Psoas muscle (tissue), 8 donors: ENCODE measurements around the gene LMNTD2. TPM values are rescaled to one million over a fixed set of nuclear protein-coding genes. Genes with fewer than 3 reads are reported as not detected.

Source experiments
- ATAC-seq, 4 donors: fragments of 200-7000 bp; cut with Tn5 transposase; one replicate each; pipeline ENCODE4 v1.9.1; 2020; ENCODE audit warnings: moderate library complexity in 3 of 4, mild to moderate bottlenecking in 2 of 4
- DNase-seq, 2 donors: peaks; one replicate each; pipeline ENCODE4 v3.0.0-alpha.2; 2020
- H3K27ac ChIP-seq: fragments of 200-600 bp; one replicate; pipeline ENCODE4 v1.8.0; 2022
- H3K27me3 ChIP-seq, 3 donors: fragments of 200-600 bp in 1 of 3; one replicate each; pipeline versions ENCODE4 v1.6.1 to v1.8.0; 2013 to 2022; ENCODE audit warnings: low read length in 2 of 3, mild to moderate bottlenecking in 2 of 3, moderate library complexity in 1 of 3; ENCODE audit not compliant: insufficient read depth in 3 of 3
- H3K36me3 ChIP-seq, 2 donors: fragments of 200-600 bp in 1 of 2; one replicate each; pipeline versions ENCODE4 v1.6.1 to v1.8.0; 2013 to 2022; ENCODE audit warnings: low read depth in 1 of 2, mild to moderate bottlenecking in 1 of 2, moderate library complexity in 1 of 2; ENCODE audit not compliant: insufficient read depth in 1 of 2
- H3K4me1 ChIP-seq: fragments of 200-600 bp; one replicate; pipeline ENCODE4 v1.8.0; 2022
- H3K4me3 ChIP-seq: fragments of 200-600 bp; one replicate; pipeline ENCODE4 v1.8.0; 2022; ENCODE audit warnings: mild to moderate bottlenecking
- H3K9me3 ChIP-seq: fragments of 200-600 bp; one replicate; pipeline ENCODE4 v1.8.0; 2022
- WGBS, 3 donors: extraction: QIAGEN DNeasy Blood & Tissue Kit; methylation state at CpG; one replicate each; pipeline versions ENCODE4 v1.1.6 to v1.1.7; 2013; 5-methylcytosine and 5-hydroxymethylcytosine counted together
- intact Hi-C, 2 donors: fragments of 100-400 bp; cut with DNase I; formaldehyde crosslinking; loops; one replicate each; pipeline versions ENCODE4 v1.11.0 to v1.14.2; 2022
- polyA plus RNA-seq, 3 donors: library from polyadenylated mRNA; stranded (reverse); fragments of 200-250 nt; gene quantifications; one replicate each; pipeline ENCODE4 v1.2.3, GENCODE V29; 2013
- total RNA-seq, 4 donors: library from RNA; stranded (reverse); fragmentation: NEBNext Ultra II Directional in 2 of 4; extraction: Animal tissue kit (Norgen Biotek cat#: 25700) in 2 of 4; gene quantifications; one replicate each; pipeline versions ENCODE4 v1.2.1 to v1.2.4, GENCODE V29; 2021 to 2023
- TF ChIP-seq, protein P1 (sequence below): fragments of 200-600 bp; IDR thresholded peaks from one replicate; pipeline ENCODE4 v1.8.0; 2022; ENCODE audit warnings: antibody characterized with exemption
- donor health status: healthy with polysubstance abuse.
- donor health status: DM: no; HTN: no; CAD: no; lungs with moderate emphysema.
- donor health status: Bipolar disorder and iron deficiency.
- donor health status: healthy.
- donor health status: DM: yes; HTN: yes; CAD: no.
- donor health status: DM: no; HTN: no; CAD: no.
- donor health status: DM: no; HTN: no; CAD: no.
- donor health status: DM: yes; HTN: yes; CAD: no.

The LMNTD2 gene
- total and polyA plus RNA-seq, 7 donors: 0.04 to 0.27 (median 0.12) TPM; not detected in 2

DNA sequence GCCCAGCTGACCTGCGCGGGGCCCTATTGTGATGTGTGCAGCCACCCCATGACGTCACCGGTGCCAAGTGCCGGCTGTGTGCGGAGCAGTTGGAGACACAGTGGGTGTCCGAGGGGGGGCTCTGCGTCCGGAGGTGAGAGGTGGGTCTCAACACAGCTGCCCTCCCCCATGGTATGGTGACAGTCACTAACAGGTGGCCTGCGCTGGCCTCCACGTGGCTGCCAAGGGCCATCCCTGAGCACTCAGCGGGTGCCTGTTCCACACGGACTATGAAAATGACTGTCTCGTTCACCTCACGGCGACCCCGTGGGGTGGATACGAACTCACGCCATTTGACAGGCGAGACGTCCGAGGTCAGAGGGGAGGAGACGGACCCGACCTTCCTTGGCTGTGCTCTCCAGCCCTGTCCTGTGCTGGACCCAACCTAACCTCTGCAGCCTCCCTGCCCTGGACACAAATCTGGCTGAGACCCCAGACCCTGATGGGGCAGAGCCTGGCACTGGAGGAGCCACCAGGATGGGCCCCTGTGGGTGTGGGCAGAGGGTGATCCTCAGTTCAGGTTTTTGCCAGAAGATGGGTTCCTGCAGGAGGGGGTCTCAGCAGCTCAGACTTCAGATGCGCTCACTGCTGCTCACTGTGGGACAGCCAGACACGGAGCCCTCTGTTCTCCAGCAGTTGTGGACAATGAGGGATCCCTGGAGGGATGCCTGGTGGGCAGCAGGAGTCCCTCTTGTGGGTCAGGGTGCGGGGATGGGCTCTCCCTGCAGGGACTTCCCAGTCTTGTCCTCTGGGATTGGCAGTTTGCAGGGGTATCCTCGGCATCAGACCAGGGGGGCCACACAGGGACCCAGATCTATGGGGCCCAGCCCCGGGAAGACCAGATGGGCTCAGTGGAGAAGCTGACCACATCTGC is 31.5 kb downstream of the LMNTD2 start:
- Histone ChIP-seq H3K36me3 (peaks cover 0 to 29% of the 10 kb centered on the region in 2 donors), H3K4me3 (peak overlapping the region; percentile 15), H3K27me3 (no peaks in the 10 kb centered on the region), H3K9me3 (no peaks in the 10 kb centered on the region), H3K27ac (peak overlapping the region; percentile 15), H3K4me1 (peaks cover 23% of the 10 kb centered on the region)
- ATAC-seq: peak; percentile 59 to 79 (median 74)
- TF ChIP-seq, protein P1, sequence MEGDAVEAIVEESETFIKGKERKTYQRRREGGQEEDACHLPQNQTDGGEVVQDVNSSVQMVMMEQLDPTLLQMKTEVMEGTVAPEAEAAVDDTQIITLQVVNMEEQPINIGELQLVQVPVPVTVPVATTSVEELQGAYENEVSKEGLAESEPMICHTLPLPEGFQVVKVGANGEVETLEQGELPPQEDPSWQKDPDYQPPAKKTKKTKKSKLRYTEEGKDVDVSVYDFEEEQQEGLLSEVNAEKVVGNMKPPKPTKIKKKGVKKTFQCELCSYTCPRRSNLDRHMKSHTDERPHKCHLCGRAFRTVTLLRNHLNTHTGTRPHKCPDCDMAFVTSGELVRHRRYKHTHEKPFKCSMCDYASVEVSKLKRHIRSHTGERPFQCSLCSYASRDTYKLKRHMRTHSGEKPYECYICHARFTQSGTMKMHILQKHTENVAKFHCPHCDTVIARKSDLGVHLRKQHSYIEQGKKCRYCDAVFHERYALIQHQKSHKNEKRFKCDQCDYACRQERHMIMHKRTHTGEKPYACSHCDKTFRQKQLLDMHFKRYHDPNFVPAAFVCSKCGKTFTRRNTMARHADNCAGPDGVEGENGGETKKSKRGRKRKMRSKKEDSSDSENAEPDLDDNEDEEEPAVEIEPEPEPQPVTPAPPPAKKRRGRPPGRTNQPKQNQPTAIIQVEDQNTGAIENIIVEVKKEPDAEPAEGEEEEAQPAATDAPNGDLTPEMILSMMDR: no peak
- 22 to 42% (median 30%) methylated on average over 28 to 29 of the region's 29 CpGs for WGBS, 3 donors
- DNase-seq: peak in 1 of 2 donors; percentile 62
- intact Hi-C loops: no loop called here

DNA sequence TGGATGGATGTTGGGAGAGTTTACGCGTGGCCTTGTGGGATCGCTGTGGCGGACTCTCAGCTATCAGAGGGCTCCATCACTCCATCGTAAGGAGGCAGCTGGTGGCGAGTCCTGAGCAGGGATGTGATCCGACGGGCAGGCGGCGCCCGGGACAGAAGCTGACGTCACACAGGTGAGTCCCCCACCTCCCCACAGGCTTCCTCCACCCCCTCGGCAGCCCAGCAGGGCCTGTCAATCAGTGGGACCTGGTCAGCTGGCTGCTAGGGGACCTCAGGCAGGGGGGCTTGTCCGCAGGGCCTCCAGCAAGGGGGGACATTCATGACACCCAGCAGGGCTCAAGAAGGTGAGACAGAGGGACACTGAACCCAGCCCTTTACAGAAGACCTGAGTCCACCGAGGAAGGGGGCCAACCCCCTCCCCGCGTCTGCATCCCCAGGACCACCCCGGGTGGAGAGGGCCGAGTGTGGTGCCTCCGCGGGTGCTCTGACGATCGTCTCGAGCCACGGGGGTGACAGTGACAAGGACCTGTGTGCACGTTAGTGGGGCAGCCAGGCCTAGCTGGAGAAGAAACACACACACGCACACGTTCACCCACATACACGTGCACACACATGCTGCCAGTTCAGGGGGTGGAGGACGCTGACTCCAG is 32.2 kb downstream of the LMNTD2 start:
- peak in 1 of 2 donors; percentile 57 for DNase-seq
- H3K27ac ChIP-seq: peak overlapping the region; percentile 15

DNA sequence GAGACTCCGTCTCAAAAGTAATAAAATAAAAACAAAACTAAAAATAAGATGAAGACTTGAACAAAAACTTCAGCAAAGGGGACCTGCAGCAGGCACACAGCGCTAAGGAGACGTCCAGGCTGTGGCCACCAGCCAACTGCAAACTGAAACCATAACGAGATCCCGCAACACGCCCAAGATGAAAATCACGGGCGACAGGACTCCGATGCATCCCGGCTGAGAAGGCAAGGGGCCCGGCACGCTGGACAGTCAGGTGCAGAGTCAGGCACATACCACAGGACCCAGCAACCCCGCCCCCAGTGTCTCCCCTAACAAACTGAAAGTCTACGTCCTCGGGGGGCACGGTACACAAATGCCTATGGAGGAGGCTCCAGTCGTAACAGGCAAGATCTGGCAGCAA is 34.3 kb downstream of the LMNTD2 start:
- Histone ChIP-seq H3K4me3 (peak overlapping the region; percentile 11), H3K27ac (no peak overlapping the region), H3K27me3 (no peaks in the 10 kb centered on the region), H3K4me1 (peaks cover 12% of the 10 kb centered on the region), H3K36me3 (peaks cover 0 to 2% of the 10 kb centered on the region in 2 donors), H3K9me3 (no peaks in the 10 kb centered on the region)
- ATAC-seq (no peak), DNase-seq (no peak)
- TF ChIP-seq, protein P1: no peak
- intact Hi-C loops: no loop called here
- 62 to 76% (median 62%) methylated on average over 17 of the region's 17 CpGs for WGBS, 3 donors

More for the DNA sequence above, 32.2 kb downstream of the LMNTD2 start:
- Histone ChIP-seq H3K27me3 (no peaks in the 10 kb centered on the region), H3K4me1 (peaks cover 15% of the 10 kb centered on the region), H3K36me3 (peaks cover 0 to 23% of the 10 kb centered on the region in 2 donors), H3K4me3 (peak overlapping the region; percentile 15), H3K9me3 (no peaks in the 10 kb centered on the region)
- TF ChIP-seq, protein P1: no peak
- WGBS, 3 donors: 62 to 68% (median 64%) methylated on average over 29 to 30 of the region's 30 CpGs
- intact Hi-C loops: no loop called here
- ATAC-seq: peak; percentile 2 to 16 (median 10)

DNA sequence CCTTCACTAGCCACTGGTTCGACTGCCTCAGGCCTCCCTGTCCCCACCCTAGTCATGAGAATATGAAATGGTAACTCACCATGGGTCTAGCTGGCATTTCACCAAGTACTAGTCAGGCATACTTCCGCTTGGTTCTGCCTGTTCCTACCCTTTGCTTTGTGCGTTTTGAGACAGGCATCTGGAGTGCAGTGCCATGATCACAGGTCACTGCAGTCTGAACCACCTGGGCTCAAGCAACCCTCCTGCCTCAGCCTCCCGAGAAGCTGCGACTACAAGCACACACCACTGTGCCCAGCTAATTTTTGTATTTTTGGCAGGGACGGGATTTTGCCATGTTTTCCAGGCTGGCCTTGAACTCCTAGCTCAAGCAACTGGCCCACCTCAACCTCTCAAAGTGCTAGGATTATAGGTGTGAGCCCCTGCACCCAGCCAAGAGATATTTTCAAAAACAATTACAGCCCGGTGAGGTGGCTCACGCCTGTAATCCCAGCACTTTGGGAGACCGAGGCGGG is 39.3 kb downstream of the LMNTD2 start:
- H3K27me3 ChIP-seq: no peaks in the 10 kb centered on the region
- 80 to 83% (median 81%) methylated on average over 10 of the region's 10 CpGs for WGBS, 3 donors
- DNase-seq: no peak
- ATAC-seq: no peak
- no peaks in the 10 kb centered on the region for H3K9me3 ChIP-seq
- TF ChIP-seq, protein P1: no peak
- no peak overlapping the region for H3K27ac ChIP-seq
- H3K36me3 ChIP-seq: no peaks in the 10 kb centered on the region
- peaks cover 3% of the 10 kb centered on the region for H3K4me1 ChIP-seq
- intact Hi-C loops: no loop called here
- no peak overlapping the region for H3K4me3 ChIP-seq
